ENCODE results near the gene ALOX5.
"Not testable (repeated sequence)": the region's sequence is repeated elsewhere in the genome, so short reads cannot be mapped to it uniquely, and the experiment has no call there.

Gene ALOX5

GRCh38 chr10:45373576-45374349, at the start of gene ALOX5:
ALOX5 (plus strand) TSS chr10:45374216; CDS start chr10:45374280, 64 bp downstream.
- DNase-seq: peak in 2 of 6 experiments; percentile 17 to 26

GRCh38 chr10:45325116-45325515, 48.9 kb upstream of the ALOX5 start:
- DNase-seq: no peak

GRCh38 chr10:45326864-45327263, 47.2 kb upstream of the ALOX5 start:
- not testable (repeated sequence) for DNase-seq

GRCh38 chr10:45331824-45332223, 42.2 kb upstream of the ALOX5 start:
- DNase-seq: not testable (repeated sequence)

GRCh38 chr10:45339894-45340293, 34.1 kb upstream of the ALOX5 start:
- DNase-seq: no peak

GRCh38 chr10:45340420-45340819, 33.6 kb upstream of the ALOX5 start:
- not testable (repeated sequence) for DNase-seq

- not testable (repeated sequence) for DNase-seq
Observed at GRCh38 chr10:45346652-45347335, 27.2 kb upstream of the ALOX5 start.

- not testable (repeated sequence) for DNase-seq
Observed at GRCh38 chr10:45347464-45347863, 26.6 kb upstream of the ALOX5 start.

GRCh38 chr10:45348196-45348765, 25.7 kb upstream of the ALOX5 start:
- not testable (repeated sequence) for DNase-seq

GRCh38 chr10:45353186-45353585, 20.8 kb upstream of the ALOX5 start:
- DNase-seq: no peak

- DNase-seq: no peak
Observed at GRCh38 chr10:45354261-45354660, 19.8 kb upstream of the ALOX5 start.

GRCh38 chr10:45355494-45355893, 18.5 kb upstream of the ALOX5 start:
- DNase-seq: no peak

- DNase-seq: not testable (repeated sequence)
Observed at GRCh38 chr10:45358961-45359360, 15.1 kb upstream of the ALOX5 start.

GRCh38 chr10:45361983-45362799, 11.8 kb upstream of the ALOX5 start:
- DNase-seq: peak in 1 of 6 experiments; percentile 16

GRCh38 chr10:45367643-45368042, 6.4 kb upstream of the ALOX5 start:
- not testable (repeated sequence) for DNase-seq

- no peak for DNase-seq
Observed at GRCh38 chr10:45368181-45368580, 5.8 kb upstream of the ALOX5 start.

GRCh38 chr10:45370202-45370955, 3.6 kb upstream of the ALOX5 start:
- DNase-seq: no peak

- no peak for DNase-seq
Observed at GRCh38 chr10:45371560-45371959, 2.5 kb upstream of the ALOX5 start.

- no peak for DNase-seq
Observed at GRCh38 chr10:45372251-45372951, 1.6 kb upstream of the ALOX5 start.

- DNase-seq: no peak
Observed at GRCh38 chr10:45373003-45373575, 927 bp upstream of the ALOX5 start.

Data from stimulated activated naive CD4-positive, alpha-beta T cell (primary cell).